Measurements from ENCODE around the gene CHN2.

CHN2 gene

GRCh38 chr7:29453021-29453420 lies 258.4 kb downstream of the CHN2 start:
- no peak for TF ChIP-seq CTCF (IDR thresholded peaks at IDR 0.05)
- intact Hi-C loops (cut with DNase I; ENCODE audit: low total_unique reads), result no loop called here
- H3K4me1 ChIP-seq, result no peaks in the 10 kb centered on the region
- DNase-seq, result no peak
- H3K9me3 ChIP-seq, result no peaks in the 10 kb centered on the region
- H3K27ac ChIP-seq, result no peak overlapping the region
- H3K4me3 ChIP-seq, result no peak overlapping the region
- no peaks in the 10 kb centered on the region for H3K36me3 ChIP-seq
- no peaks in the 10 kb centered on the region for H3K27me3 ChIP-seq

- no peaks in the 10 kb centered on the region for H3K27me3 ChIP-seq
- no peaks in the 10 kb centered on the region for H3K36me3 ChIP-seq
- no peak for TF ChIP-seq CTCF (IDR thresholded peaks at IDR 0.05)
- H3K9me3 ChIP-seq, result no peaks in the 10 kb centered on the region
- no peak overlapping the region for H3K27ac ChIP-seq
- DNase-seq, result no peak
- intact Hi-C loops (cut with DNase I; ENCODE audit: low total_unique reads), result no loop called here
- H3K4me1 ChIP-seq, result no peaks in the 10 kb centered on the region
- H3K4me3 ChIP-seq, result no peak overlapping the region
Observed at GRCh38 chr7:29454464-29454863, 259.9 kb downstream of the CHN2 start.

GRCh38 chr7:29454899-29455451 lies 260.4 kb downstream of the CHN2 start:
- H3K4me1 ChIP-seq, result no peaks in the 10 kb centered on the region
- H3K36me3 ChIP-seq, result no peaks in the 10 kb centered on the region
- no peaks in the 10 kb centered on the region for H3K27me3 ChIP-seq
- no peak for TF ChIP-seq CTCF (IDR thresholded peaks at IDR 0.05)
- intact Hi-C loops (cut with DNase I; ENCODE audit: low total_unique reads), result no loop called here
- H3K9me3 ChIP-seq, result no peaks in the 10 kb centered on the region
- no peak for DNase-seq
- no peak overlapping the region for H3K27ac ChIP-seq
- H3K4me3 ChIP-seq, result no peak overlapping the region

GRCh38 chr7:29457141-29457561 lies 262.6 kb downstream of the CHN2 start:
- Histone ChIP-seq H3K36me3 (no peaks in the 10 kb centered on the region), H3K9me3 (no peaks in the 10 kb centered on the region), H3K27me3 (no peaks in the 10 kb centered on the region), H3K27ac (no peak overlapping the region), H3K4me1 (no peaks in the 10 kb centered on the region), H3K4me3 (no peak overlapping the region)
- no peak for DNase-seq
- intact Hi-C loops (cut with DNase I; ENCODE audit: low total_unique reads), result no loop called here
- no peak for TF ChIP-seq CTCF (IDR thresholded peaks at IDR 0.05)

- no peaks in the 10 kb centered on the region for H3K27me3 ChIP-seq
- no peaks in the 10 kb centered on the region for H3K4me1 ChIP-seq
- H3K4me3 ChIP-seq, result no peak overlapping the region
- DNase-seq, result no peak
- TF ChIP-seq CTCF (IDR thresholded peaks at IDR 0.05), result no peak
- intact Hi-C loops (cut with DNase I; ENCODE audit: low total_unique reads), result no loop called here
- H3K36me3 ChIP-seq, result no peaks in the 10 kb centered on the region
- H3K27ac ChIP-seq, result no peak overlapping the region
- H3K9me3 ChIP-seq, result no peaks in the 10 kb centered on the region
Observed at GRCh38 chr7:29457565-29458011, 263.0 kb downstream of the CHN2 start.

DNA sequence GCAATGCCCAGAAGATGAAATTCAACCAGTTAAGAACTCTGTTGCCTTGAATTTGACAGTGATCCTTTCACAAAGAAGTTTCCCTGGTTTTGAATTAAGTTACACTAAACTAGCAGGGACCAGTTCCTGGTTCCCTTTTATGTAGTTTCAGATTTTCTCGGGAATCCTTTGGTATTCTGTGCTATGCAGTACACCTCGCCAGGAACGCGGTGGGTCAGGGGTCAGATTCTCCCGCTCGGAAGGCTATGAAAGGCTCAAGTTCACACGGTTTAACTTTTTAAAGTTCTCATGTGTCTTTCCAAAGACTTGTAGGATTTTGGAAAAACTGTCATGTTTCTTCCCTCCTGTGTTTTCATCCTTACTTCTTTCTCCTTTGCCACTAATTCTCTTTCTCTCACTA lies 264.4 kb downstream of the CHN2 start:
- no peaks in the 10 kb centered on the region for H3K9me3 ChIP-seq
- TF ChIP-seq CTCF (IDR thresholded peaks at IDR 0.05), result no peak
- intact Hi-C loops (cut with DNase I; ENCODE audit: low total_unique reads), result no loop called here

More for the DNA sequence above, 264.4 kb downstream of the CHN2 start:
- Histone ChIP-seq H3K36me3 (no peaks in the 10 kb centered on the region), H3K27ac (no peak overlapping the region), H3K27me3 (no peaks in the 10 kb centered on the region), H3K4me3 (no peak overlapping the region), H3K4me1 (no peaks in the 10 kb centered on the region)
- DNase-seq, result no peak

Data from tibial artery (tissue), 4 donors.